H9 (cell line): ENCODE data around the gene CADM4. TPM values are rescaled to one million over a fixed set of nuclear protein-coding genes. Genes with fewer than 3 reads are reported as not detected.

Source experiments
- DNase-seq: peaks from one replicate; pipeline ENCODE4 v3.0.0-alpha.2; 2017
- H2AFZ ChIP-seq: one replicate; pipeline ENCODE4 v1.6.1; 2013; ENCODE audit warnings: mild to moderate bottlenecking, low read length, control low read depth, moderate library complexity
- H2AK5ac ChIP-seq: 2 replicates; pipeline ENCODE4 v1.6.1; 2013; ENCODE audit warnings: low read length, control low read depth, mixed read lengths; ENCODE audit not compliant: insufficient read length
- H2BK120ac ChIP-seq: one replicate; pipeline ENCODE4 v1.6.1; 2013; ENCODE audit warnings: low read depth, mild to moderate bottlenecking, low read length, control low read depth, inconsistent platforms; ENCODE audit not compliant: poor library complexity, severe bottlenecking
- H2BK12ac ChIP-seq: 2 replicates; pipeline ENCODE4 v1.6.1; 2013; ENCODE audit warnings: low read length, control low read depth, mixed read lengths, low read depth; ENCODE audit not compliant: insufficient read length
- H2BK15ac ChIP-seq: 2 replicates; pipeline ENCODE4 v1.6.1; 2013; ENCODE audit warnings: low read depth, low read length, control low read depth
- H2BK20ac ChIP-seq: one replicate; pipeline ENCODE4 v1.6.1; 2013; ENCODE audit warnings: low read depth, mild to moderate bottlenecking, low read length, control low read depth, inconsistent platforms; ENCODE audit not compliant: poor library complexity, severe bottlenecking
- H2BK5ac ChIP-seq: 2 replicates; pipeline ENCODE4 v1.6.1; 2013; ENCODE audit warnings: low read length, control low read depth, mixed read lengths; ENCODE audit not compliant: insufficient read length
- H3K14ac ChIP-seq: 2 replicates; pipeline ENCODE4 v1.6.1; 2013; ENCODE audit warnings: low read length, control low read depth; ENCODE audit not compliant: insufficient read depth
- H3K18ac ChIP-seq: 2 replicates; pipeline ENCODE4 v1.6.1; 2013; ENCODE audit warnings: low read depth, mild to moderate bottlenecking, mixed read lengths, low read length, control low read depth; ENCODE audit not compliant: insufficient read length
- H3K23ac ChIP-seq: 2 replicates; pipeline ENCODE4 v1.6.1; 2013; ENCODE audit warnings: low read length, control low read depth, mixed read lengths, low read depth; ENCODE audit not compliant: insufficient read length
- H3K23me2 ChIP-seq: 2 replicates; pipeline ENCODE4 v1.6.1; 2013; ENCODE audit warnings: low read depth, mild to moderate bottlenecking, mixed read lengths, low read length, control low read depth; ENCODE audit not compliant: insufficient read length, poor library complexity, severe bottlenecking
- H3K27ac ChIP-seq: 2 replicates; pipeline ENCODE4 v1.5.1; 2013; ENCODE audit warnings: low read length, control low read depth, mixed read lengths, low read depth; ENCODE audit not compliant: insufficient read length
- H3K27me3 ChIP-seq: 2 replicates; pipeline ENCODE4 v1.6.1; 2013; ENCODE audit warnings: low read length, control low read depth, inconsistent platforms; ENCODE audit not compliant: insufficient read depth
- H3K4ac ChIP-seq: 2 replicates; pipeline ENCODE4 v1.6.1; 2013; ENCODE audit warnings: low read depth, mild to moderate bottlenecking, control low read depth, inconsistent platforms, low read length, moderate library complexity
- H3K4me1 ChIP-seq: 2 replicates; pipeline ENCODE4 v1.6.1; 2013; ENCODE audit warnings: low read length, control low read depth, inconsistent platforms; ENCODE audit not compliant: insufficient read depth
- H3K4me2 ChIP-seq: 2 replicates; pipeline ENCODE4 v1.6.1; 2013; ENCODE audit warnings: low read length, control low read depth, mixed read lengths; ENCODE audit not compliant: insufficient read length, insufficient read depth
- H3K56ac ChIP-seq: 2 replicates; pipeline ENCODE4 v1.6.1; 2013; ENCODE audit warnings: low read depth, mild to moderate bottlenecking, mixed read lengths, low read length, control low read depth; ENCODE audit not compliant: insufficient read length
- H3K79me1 ChIP-seq: 2 replicates; pipeline ENCODE4 v1.6.1; 2013; ENCODE audit warnings: low read depth, mild to moderate bottlenecking, moderate library complexity, low read length, control low read depth, inconsistent platforms; ENCODE audit not compliant: insufficient read depth, poor library complexity, severe bottlenecking
- H3K79me2 ChIP-seq: 2 replicates; pipeline ENCODE4 v1.6.1; 2013; ENCODE audit warnings: low read length, control low read depth, inconsistent platforms; ENCODE audit not compliant: insufficient read depth
- H3K9ac ChIP-seq: 2 replicates; pipeline ENCODE4 v1.6.1; 2013; ENCODE audit warnings: low read length, control low read depth, mixed read lengths; ENCODE audit not compliant: insufficient read length; ENCODE audit errors: extremely low read depth
- H3K9me3 ChIP-seq: one replicate; pipeline ENCODE4 v1.6.1; 2013; ENCODE audit warnings: low read depth, low read length, inconsistent platforms; ENCODE audit not compliant: control insufficient read depth
- H3T11ph ChIP-seq: one replicate; pipeline ENCODE4 v1.6.1; 2013; ENCODE audit warnings: mild to moderate bottlenecking, low read length, control low read depth, inconsistent platforms
- H4K20me1 ChIP-seq: one replicate; pipeline ENCODE4 v1.6.1; 2013; ENCODE audit not compliant: control insufficient read depth, insufficient read length, insufficient read depth
- H4K5ac ChIP-seq: 2 replicates; pipeline ENCODE4 v1.6.1; 2013; ENCODE audit warnings: low read depth, mild to moderate bottlenecking, mixed read lengths, low read length, control low read depth; ENCODE audit not compliant: insufficient read length
- H4K8ac ChIP-seq: replicated peaks from 2 replicates; pipeline ENCODE4 v1.6.1; 2013; ENCODE audit warnings: low read length, control low read depth, mixed read lengths, low read depth; ENCODE audit not compliant: insufficient read length
- H4K91ac ChIP-seq: 2 replicates; pipeline ENCODE4 v1.6.1; 2013; ENCODE audit warnings: low read depth, mild to moderate bottlenecking, moderate library complexity, mixed read lengths, low read length, control low read depth; ENCODE audit not compliant: insufficient read length
- H3K27ac Mint-ChIP-seq, 3 experiments: 2 replicates in 2 of 3; 3 replicates in 1 of 3; pipeline ENCODE4 v1.8.0; 2020 to 2021; ENCODE audit warnings: mixed read lengths in 3 of 3, mild to moderate bottlenecking in 1 of 3, moderate library complexity in 1 of 3
- H3K27me3 Mint-ChIP-seq: 2 replicates; pipeline ENCODE4 v1.8.0; 2021; ENCODE audit warnings: low read depth, mild to moderate bottlenecking, moderate library complexity, mixed read lengths
- H3K36me3 Mint-ChIP-seq, 3 experiments: 2 replicates in 2 of 3; 3 replicates in 1 of 3; pipeline ENCODE4 v1.8.0; 2020 to 2021; ENCODE audit warnings: low read depth in 3 of 3, mixed read lengths in 3 of 3; ENCODE audit not compliant: insufficient read depth in 1 of 3
- H3K4me1 Mint-ChIP-seq, 2 experiments: 2 replicates each; pipeline ENCODE4 v1.8.0; 2020; ENCODE audit warnings: mixed read lengths in 2 of 2
- H3K4me3 Mint-ChIP-seq, 2 experiments: 2 replicates in 1 of 2; 3 replicates in 1 of 2; pipeline ENCODE4 v1.8.0; 2020 to 2021; ENCODE audit warnings: mild to moderate bottlenecking in 2 of 2, mixed read lengths in 2 of 2, moderate library complexity in 1 of 2
- H3K9me3 Mint-ChIP-seq, 2 experiments: 2 replicates in 1 of 2; 3 replicates in 1 of 2; pipeline ENCODE4 v1.8.0; 2020; ENCODE audit warnings: mild to moderate bottlenecking in 2 of 2, mixed read lengths in 2 of 2, moderate library complexity in 1 of 2
- WGBS: extraction: QIAGEN DNeasy Blood & Tissue Kit; methylation state at CpG from one replicate; pipeline ENCODE4 v1.1.7; 2013; ENCODE audit warnings: missing lambda C conversion rate, low lambda C conversion rate, mixed read lengths; ENCODE audit not compliant: insufficient read length; ENCODE audit errors: extremely low coverage; 5-methylcytosine and 5-hydroxymethylcytosine counted together
- total RNA-seq: library from RNA; stranded (reverse); gene quantifications from 2 replicates; pipeline ENCODE4 v1.2.1, GENCODE V29; 2021
- TF ChIP-seq, protein P1 (sequence below): fragments of 200-600 bp; sonication (generic); conservative IDR thresholded peaks from 3 replicates; pipeline ENCODE4 v1.8.0; 2021; ENCODE audit warnings: antibody characterized with exemption, mild to moderate bottlenecking

Gene CADM4
- total RNA-seq, 1 experiment from 2014 or later = 10.2 TPM

DNA sequence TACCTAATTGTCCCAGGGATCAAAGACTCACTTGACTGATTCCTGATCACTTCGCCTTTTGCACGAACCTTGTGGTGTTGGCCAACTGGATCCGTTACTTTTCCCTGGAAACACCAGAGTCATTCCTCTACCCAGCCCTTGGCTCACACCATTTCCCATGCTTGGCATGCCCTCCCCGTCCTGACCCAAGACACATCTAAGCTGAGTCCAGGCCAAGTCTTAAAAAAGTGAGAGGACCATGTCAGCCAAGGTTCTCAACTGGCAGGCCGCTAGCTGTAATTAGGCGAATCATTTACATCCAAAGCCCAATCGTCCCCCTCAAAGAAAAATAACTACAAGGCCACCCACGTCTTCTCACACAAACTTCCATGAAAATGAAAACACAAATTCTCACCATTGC is 18.8 kb upstream of the CADM4 start:
- H3K9me3 Mint-ChIP-seq = no peaks in the 10 kb centered on the region
- H4K91ac ChIP-seq = no peak overlapping the region
- H3K4ac ChIP-seq = no peak overlapping the region
- H3K27ac ChIP-seq = no peak overlapping the region
- no peak overlapping the region for H2BK12ac ChIP-seq
- H3K9me3 ChIP-seq = no peaks in the 10 kb centered on the region
- no peaks in the 10 kb centered on the region for H3K23me2 ChIP-seq
- no peak overlapping the region for H2AK5ac ChIP-seq
- H2BK120ac ChIP-seq = no peak overlapping the region
- H3K4me3 Mint-ChIP-seq = no peak overlapping the region
- no CpG with 5 or more reads among the region's 8 CpGs for WGBS
- H3K79me1 ChIP-seq = no peaks in the 10 kb centered on the region
- no peak overlapping the region for H3K18ac ChIP-seq
- H3T11ph ChIP-seq = no peak overlapping the region
- H3K14ac ChIP-seq = no peak overlapping the region
- no peak overlapping the region for H2BK20ac ChIP-seq
- no peaks in the 10 kb centered on the region for H3K4me1 ChIP-seq
- TF ChIP-seq, protein P1, sequence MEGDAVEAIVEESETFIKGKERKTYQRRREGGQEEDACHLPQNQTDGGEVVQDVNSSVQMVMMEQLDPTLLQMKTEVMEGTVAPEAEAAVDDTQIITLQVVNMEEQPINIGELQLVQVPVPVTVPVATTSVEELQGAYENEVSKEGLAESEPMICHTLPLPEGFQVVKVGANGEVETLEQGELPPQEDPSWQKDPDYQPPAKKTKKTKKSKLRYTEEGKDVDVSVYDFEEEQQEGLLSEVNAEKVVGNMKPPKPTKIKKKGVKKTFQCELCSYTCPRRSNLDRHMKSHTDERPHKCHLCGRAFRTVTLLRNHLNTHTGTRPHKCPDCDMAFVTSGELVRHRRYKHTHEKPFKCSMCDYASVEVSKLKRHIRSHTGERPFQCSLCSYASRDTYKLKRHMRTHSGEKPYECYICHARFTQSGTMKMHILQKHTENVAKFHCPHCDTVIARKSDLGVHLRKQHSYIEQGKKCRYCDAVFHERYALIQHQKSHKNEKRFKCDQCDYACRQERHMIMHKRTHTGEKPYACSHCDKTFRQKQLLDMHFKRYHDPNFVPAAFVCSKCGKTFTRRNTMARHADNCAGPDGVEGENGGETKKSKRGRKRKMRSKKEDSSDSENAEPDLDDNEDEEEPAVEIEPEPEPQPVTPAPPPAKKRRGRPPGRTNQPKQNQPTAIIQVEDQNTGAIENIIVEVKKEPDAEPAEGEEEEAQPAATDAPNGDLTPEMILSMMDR = no peak
- no peaks in the 10 kb centered on the region for H4K20me1 ChIP-seq
- H2BK5ac ChIP-seq = no peak overlapping the region
- no peak overlapping the region for H2AFZ ChIP-seq
- DNase-seq = no peak
- H4K8ac ChIP-seq = no peak overlapping the region
- peaks cover 50 to 68% (median 52%) of the 10 kb centered on the region in 3 experiments for H3K36me3 Mint-ChIP-seq
- no peak overlapping the region for H4K5ac ChIP-seq
- no peak overlapping the region for H3K23ac ChIP-seq
- H3K27me3 Mint-ChIP-seq = no peaks in the 10 kb centered on the region
- H2BK15ac ChIP-seq = no peak overlapping the region
- no peak overlapping the region for H3K4me2 ChIP-seq
- H3K79me2 ChIP-seq = no peaks in the 10 kb centered on the region
- H3K56ac ChIP-seq = no peak overlapping the region
- no peaks in the 10 kb centered on the region for H3K27me3 ChIP-seq
- H3K9ac ChIP-seq = no peak overlapping the region
- H3K27ac Mint-ChIP-seq = no peak overlapping the region
- H3K4me1 Mint-ChIP-seq = no peaks in the 10 kb centered on the region
